GM20431 (cell line): ENCODE results near the gene NEK8.

ENCODE experiments used
- in situ Hi-C: fragments of 300-500 bp; cut with MseI, MboI; formaldehyde crosslinking; loops from one replicate; pipeline ENCODE4 v1.15.0; 2020; ENCODE audit warnings: low sequenced_read_pairs; ENCODE audit not compliant: unreplicated experiment

NEK8 gene

GRCh38 chr17:28743243-28744103 is 14.9 kb downstream of the NEK8 start, which contains the start of gene TRAF4:
Gene TRAF4, plus strand, starts transcription at chr17:28744011. Its CDS starts 102 bp downstream, at chr17:28744113.
- in situ Hi-C loops: no loop called here

- in situ Hi-C loops: no loop called here
These were observed 15.8 kb downstream of the NEK8 start for GRCh38 chr17:28744104-28744971.

GRCh38 chr17:28744972-28745785 is 16.6 kb downstream of the NEK8 start:
- in situ Hi-C loops: no loop called here

- in situ Hi-C loops: no loop called here
These were observed 17.3 kb downstream of the NEK8 start for GRCh38 chr17:28745786-28746411.

- in situ Hi-C loops: no loop called here
These were observed 18.0 kb downstream of the NEK8 start for GRCh38 chr17:28746611-28747050.

GRCh38 chr17:28747051-28747691 is 18.6 kb downstream of the NEK8 start:
- in situ Hi-C loops: no loop called here

- in situ Hi-C loops: no loop called here
These were observed 19.5 kb downstream of the NEK8 start for GRCh38 chr17:28747801-28748750.

GRCh38 chr17:28748852-28749515 is 20.4 kb downstream of the NEK8 start:
- in situ Hi-C loops: no loop called here

- in situ Hi-C loops: no loop called here
These were observed 21.1 kb downstream of the NEK8 start for GRCh38 chr17:28749516-28750177.

GRCh38 chr17:28750178-28751047 is 21.8 kb downstream of the NEK8 start:
- in situ Hi-C loops: no loop called here

- in situ Hi-C loops: no loop called here
These were observed 23.2 kb downstream of the NEK8 start for GRCh38 chr17:28751600-28752366.

- in situ Hi-C loops: no loop called here
These were observed 26.9 kb downstream of the NEK8 start for GRCh38 chr17:28755486-28755885.

- in situ Hi-C loops: no loop called here
These were observed 27.6 kb downstream of the NEK8 start for GRCh38 chr17:28756049-28756804.

GRCh38 chr17:28758411-28759121 is 30.0 kb downstream of the NEK8 start:
- in situ Hi-C loops: no loop called here
